ENCODE measurements around the gene CYFIP2.
"Not testable (repeated sequence)": the region's sequence is repeated elsewhere in the genome, so short reads cannot be mapped to it uniquely, and the experiment has no call there.

The CYFIP2 gene

GRCh38 chr5:157415838-157416237 lies 149.9 kb downstream of the CYFIP2 start:
- no peak for DNase-seq

- not testable (repeated sequence) for DNase-seq
Observed at GRCh38 chr5:157419521-157419920, 153.6 kb downstream of the CYFIP2 start.

GRCh38 chr5:157429920-157430319 lies 164.0 kb downstream of the CYFIP2 start:
- not testable (repeated sequence) for DNase-seq

GRCh38 chr5:157431544-157432200 lies 165.7 kb downstream of the CYFIP2 start:
- DNase-seq: no peak

- DNase-seq: no peak
Observed at GRCh38 chr5:157434096-157434495, 168.2 kb downstream of the CYFIP2 start.

GRCh38 chr5:157443041-157443549 lies 177.2 kb downstream of the CYFIP2 start:
- no peak for DNase-seq

GRCh38 chr5:157444224-157444623 lies 178.3 kb downstream of the CYFIP2 start:
- DNase-seq: no peak

Measured in NCI-H774 (cell line).